GM12878 (cell line): Measurements from ENCODE around the gene PLXNC1.

Source experiments
- CTCF ChIP-seq, 3 experiments: IDR thresholded peaks in 2 of 3; conservative IDR thresholded peaks in 1 of 3; 2 replicates each; pipeline ENCODE4 v1.5.1; 2011; ENCODE audit warnings: low read depth in 3 of 3, low read length in 3 of 3, mild to moderate bottlenecking in 3 of 3, control low read depth in 2 of 3, moderate library complexity in 2 of 3, inconsistent platforms in 1 of 3, mixed read lengths in 1 of 3; ENCODE audit not compliant: control insufficient read depth in 2 of 3, insufficient read depth in 1 of 3; ENCODE audit errors: extremely low read depth in 1 of 3
- HCFC1 ChIP-seq: fragments of 150-350 bp; IDR thresholded peaks from 2 replicates; pipeline ENCODE4 v1.6.1; 2014; ENCODE audit warnings: low read length
- MYC ChIP-seq: IDR thresholded peaks from 2 replicates; pipeline ENCODE4 v1.6.1; 2011; ENCODE audit warnings: mild to moderate bottlenecking, low read length, moderate library complexity, inconsistent platforms; ENCODE audit not compliant: insufficient read depth, insufficient replicate concordance, insufficient read length, severe bottlenecking
- NFYB ChIP-seq: IDR thresholded peaks from 2 replicates; pipeline ENCODE4 v1.6.1; 2011; ENCODE audit warnings: low read depth, mild to moderate bottlenecking, low read length, improper control_type of control experiment, moderate library complexity; ENCODE audit not compliant: insufficient read depth
- REST ChIP-seq: IDR thresholded peaks from 2 replicates; pipeline ENCODE4 v1.6.1; 2012; ENCODE audit warnings: mild to moderate bottlenecking, low read depth, low read length
- SRF ChIP-seq, 2 experiments: IDR thresholded peaks; 2 replicates each; pipeline ENCODE4 v1.6.1; 2011; ENCODE audit warnings: low read depth in 2 of 2, low read length in 2 of 2, mild to moderate bottlenecking in 1 of 2, moderate library complexity in 1 of 2
- TAF1 ChIP-seq: IDR thresholded peaks from 2 replicates; pipeline ENCODE4 v1.6.1; 2011; ENCODE audit warnings: mild to moderate bottlenecking, low read depth, low read length, borderline replicate concordance
- TCF12 ChIP-seq: IDR thresholded peaks from 2 replicates; pipeline ENCODE4 v1.6.1; 2011; ENCODE audit warnings: low read depth, mild to moderate bottlenecking, low read length
- USF2 ChIP-seq: IDR thresholded peaks from 2 replicates; pipeline ENCODE4 v1.6.1; 2011; ENCODE audit warnings: low read depth, low read length, improper control_type of control experiment, borderline replicate concordance
- ZNF274 ChIP-seq: IDR thresholded peaks from one replicate; pipeline ENCODE4 v1.8.0; 2011; ENCODE audit not compliant: insufficient read length, insufficient read depth

- TF ChIP-seq MYC (no peak), SRF (IDR thresholded peaks at IDR 0.05; ENCODE audit: low read depth in 2 of 2, low read length in 2 of 2) (no peak), REST (no peak), TAF1 (no peak), CTCF (IDR thresholded peaks at IDR 0.05 in 2 of 3, conservative IDR thresholded peaks at IDR 0.05 in 1 of 3; ENCODE audit: control insufficient read depth in 2 of 3, extremely low read depth in 1 of 3, insufficient read depth in 1 of 3, low read depth in 3 of 3, low read length in 3 of 3) (no peak), ZNF274 (no peak), HCFC1 (no peak), USF2 (no peak), NFYB (no peak), TCF12 (no peak)
Observed at GRCh38 chr12:94200695-94201094, 52.3 kb downstream of the PLXNC1 start.
